Medulla oblongata (tissue), 1 donor: ENCODE results near the gene TAS1R2.

Experiments
- DNase-seq: peaks from one replicate; pipeline ENCODE4 v3.0.0-alpha.2; 2015; ENCODE audit errors: extremely low spot score

Gene TAS1R2

DNA sequence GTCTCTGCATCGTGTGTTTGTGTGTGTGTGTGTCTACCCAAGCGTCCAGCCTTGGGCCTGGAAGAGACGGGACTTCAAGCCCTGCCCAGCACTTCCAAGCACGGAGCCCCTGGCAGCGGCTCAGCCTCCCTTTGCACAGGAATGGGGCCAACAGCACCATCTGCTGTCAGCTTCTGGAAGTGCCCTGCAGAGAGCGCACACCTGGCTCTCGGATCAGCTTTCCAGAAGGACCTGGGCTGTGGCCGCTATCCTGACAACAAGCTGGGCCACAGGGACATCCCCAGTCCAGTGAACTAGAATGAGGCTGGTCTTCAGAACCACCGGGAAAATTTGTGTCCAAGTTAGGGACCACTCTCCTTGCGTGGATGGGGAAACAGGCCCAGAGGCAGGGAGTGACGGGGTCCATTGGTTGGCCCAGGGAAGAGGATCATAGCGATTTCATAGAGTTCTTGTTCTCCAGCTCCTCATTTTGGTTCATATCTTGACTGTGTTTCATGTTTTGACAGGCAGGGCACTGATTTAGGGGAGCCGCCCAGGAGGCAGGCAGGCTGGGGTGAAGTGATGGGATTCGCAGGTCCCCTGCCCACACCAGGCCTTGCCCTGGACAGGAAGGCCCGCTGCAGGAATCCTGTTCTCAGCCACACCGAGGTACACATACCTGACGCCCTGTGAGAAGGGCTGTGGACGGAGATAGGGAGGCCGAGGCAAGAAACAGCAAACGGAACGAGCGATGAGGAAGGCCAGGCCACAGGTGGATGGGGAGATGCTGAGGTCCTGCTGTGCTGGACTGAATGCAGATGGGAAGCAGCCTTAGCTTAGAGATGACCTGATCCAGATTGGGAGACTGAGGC lies 38.4 kb downstream of the TAS1R2 start:
- peak; percentile 71 for DNase-seq

DNA sequence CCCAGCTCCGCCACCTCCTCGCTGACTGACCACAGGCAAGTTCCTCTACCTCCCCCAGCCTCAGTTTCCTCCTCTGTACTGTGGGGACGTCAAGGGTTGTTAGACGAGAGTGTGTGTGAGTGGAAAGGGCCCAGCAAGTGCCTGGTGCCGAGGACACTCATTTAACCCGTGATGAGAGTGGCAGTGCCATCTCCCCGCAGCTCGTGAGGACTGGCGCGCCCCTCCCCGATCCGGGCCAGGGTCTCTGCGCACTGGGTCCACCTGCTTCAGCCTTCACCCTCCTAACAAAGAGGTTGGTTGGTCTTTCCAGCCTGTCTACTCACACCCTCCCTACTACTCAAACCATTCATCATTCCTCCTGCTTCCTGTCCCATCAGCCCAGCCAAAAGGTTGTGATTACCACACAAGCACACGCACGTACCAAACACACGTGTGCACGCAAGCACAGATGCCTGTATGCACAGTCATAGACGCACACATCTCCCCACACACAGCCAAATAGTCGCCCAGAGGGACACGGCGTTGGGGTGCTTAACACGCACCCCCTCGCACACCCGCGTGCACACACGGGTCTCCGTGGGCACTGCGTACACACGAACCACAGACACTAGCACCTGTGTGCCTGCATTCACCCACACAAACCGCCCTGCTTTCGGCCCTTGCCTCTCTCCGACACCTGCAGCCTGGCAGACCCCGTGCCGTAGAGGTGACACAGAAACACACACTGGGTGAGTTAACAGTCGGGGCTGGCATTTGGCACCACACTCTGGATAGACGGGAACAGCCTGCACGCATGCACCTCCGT lies 39.3 kb downstream of the TAS1R2 start:
- DNase-seq = no peak

DNA sequence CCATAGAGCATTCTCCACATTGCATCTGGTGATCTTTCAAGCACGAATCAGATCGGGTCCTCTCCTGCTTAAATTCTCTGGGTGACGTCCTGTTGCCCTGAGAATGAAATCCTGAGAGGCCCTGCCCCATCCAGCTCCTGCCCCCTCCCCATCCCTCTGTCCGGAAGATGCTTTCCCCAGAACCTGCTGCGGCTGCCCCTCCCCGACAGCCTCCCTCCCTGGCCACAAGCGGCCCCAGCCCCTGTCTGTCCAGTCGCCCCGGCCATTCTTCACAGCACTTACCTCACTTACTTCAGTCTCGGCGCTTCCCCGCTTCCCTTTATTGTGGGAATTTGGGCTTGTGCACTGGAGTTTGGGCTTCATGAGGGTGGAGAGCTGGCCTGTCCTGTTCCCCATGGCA lies 40.3 kb downstream of the TAS1R2 start:
- DNase-seq = no peak

DNA sequence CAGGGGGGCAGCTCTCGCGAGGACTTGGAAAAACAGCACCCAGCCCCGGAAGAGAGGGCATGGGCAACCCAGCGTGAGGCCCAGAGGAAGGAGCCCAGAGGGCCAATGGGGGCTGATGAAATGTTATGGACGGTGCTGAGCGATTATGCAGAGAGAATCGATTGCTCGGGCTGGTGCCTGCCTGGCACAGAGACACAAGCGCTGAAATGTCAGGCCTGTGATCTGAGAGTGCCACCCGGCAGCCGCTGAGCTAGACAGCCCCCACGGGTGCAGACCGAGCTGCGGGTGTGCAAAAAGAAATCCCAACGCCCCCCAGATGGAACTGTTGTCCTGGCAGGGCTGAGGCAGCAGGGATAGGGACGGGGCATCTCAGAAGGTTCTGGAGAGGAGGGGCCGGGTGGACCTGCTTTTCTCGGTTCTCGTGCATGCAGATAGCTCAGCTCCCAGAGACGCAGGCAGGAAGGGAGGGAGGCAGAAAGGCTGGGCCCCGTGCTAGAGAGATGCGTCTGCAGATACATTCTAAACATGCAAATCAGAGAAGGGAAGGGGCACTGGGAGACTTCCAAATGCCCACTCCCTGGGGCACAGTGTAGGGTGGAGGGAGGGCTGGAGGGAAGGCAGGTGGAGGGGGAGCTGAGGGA lies 41.5 kb downstream of the TAS1R2 start:
- no peak for DNase-seq

DNA sequence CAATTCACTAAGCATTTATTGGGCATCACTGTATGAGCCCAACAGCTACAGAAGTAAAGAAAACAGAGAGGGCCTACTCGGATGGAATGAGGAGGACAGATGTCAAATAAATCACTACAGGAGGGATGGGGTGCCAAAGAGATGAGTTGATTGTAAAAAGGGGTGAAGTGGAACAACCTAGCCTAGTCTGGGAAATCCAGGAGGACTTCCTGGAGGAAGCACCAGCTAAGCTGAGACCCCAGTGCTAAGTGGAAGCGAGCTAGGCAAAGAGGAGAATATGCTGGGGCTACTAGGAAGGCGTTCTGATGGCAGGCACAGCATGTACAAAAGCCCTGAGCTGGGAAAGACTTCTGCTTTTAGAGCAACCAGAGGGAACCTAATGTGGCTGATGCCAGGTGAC lies 42.1 kb downstream of the TAS1R2 start:
- DNase-seq = no peak

DNA sequence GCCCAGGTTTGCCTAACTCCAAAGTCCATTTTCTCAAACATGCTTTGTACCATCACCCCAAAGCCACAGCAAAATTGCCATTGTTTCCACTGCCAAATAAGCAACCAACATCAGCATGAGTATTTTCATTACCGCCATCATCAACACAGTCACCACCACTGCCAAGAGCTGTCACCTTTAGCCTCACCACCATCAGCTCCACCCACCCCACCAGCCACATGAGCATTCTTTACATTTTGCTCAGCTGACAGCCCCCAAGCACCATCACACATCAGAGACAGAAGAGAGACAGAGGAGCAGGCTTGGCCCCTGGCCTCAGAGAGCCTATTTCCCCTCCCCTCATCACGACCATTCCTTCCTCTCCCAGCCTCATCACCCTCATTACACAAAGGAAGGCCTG lies 42.7 kb downstream of the TAS1R2 start:
- no peak for DNase-seq

DNA sequence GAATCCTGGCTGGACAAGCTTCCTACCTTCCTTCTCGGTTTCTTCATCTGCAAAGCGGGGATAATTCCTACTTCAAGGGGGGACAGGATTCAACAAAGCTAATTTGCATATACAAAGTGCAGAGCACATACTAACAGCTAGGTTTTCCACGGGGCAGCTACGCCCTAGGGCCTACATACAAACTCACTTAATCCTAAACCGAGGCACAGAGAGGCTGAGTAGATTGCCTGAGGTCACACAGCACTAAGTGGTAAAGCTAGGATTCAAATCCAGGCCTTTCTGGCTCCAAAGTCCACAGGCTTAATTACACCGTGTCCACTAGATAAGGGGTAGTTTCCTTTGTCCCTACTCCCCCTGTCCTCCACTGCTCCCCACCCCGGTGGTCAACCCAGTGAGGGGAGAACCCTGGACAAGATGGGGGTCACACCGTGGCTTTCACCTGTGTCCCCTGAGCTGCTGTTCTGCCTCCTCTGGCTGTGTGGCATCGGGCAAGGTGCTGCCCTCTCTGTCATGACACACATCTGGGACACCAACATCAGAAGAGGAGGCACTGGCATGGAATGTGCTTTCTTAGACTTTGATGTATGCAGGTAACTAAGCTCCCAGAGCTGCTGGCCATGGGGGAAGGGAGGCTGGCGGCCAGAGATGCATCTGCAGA lies 44.5 kb downstream of the TAS1R2 start:
- no peak for DNase-seq

DNA sequence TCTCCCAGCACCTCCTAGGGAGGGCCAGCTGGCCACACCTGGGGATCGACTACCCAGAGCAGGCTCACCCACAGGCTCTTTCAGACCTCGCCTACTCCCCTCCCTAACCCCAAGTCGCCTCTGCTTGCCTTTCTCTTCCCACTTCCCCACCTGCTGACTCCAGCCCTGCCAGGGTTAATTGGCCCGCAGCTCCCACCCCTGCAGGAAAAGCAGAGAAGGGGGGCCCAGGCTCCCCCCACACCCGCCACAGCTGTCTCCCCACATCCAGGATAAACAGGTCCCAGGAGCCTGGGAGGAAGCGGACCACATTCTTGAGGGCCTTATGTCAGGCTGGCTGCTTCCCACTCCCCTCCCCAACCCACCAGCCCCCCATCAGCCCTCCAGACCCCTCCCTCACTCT lies 45.0 kb downstream of the TAS1R2 start:
- no peak for DNase-seq

DNA sequence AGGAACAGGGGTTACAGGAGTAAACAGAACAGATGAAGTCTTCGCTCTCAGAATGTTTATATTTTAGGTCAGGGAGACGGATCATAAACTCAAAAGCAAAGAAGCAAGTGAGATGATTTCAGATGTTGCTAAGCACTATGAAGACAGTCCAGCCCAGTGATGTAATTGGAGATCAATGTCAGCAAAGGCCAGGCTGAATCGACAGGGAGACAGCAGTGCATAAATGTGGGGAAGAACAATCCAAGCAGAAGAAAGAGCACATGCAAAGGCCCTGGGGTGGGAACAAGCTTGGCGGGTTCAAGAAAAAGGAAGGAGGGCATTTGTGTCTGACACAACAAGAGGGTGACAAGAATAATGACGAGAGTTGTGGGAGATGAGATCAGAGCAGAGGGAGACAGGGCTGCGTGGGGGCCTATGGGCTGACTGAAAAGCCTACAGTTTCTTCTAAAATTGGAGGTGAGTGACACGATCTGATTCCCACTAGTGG lies 47.0 kb downstream of the TAS1R2 start:
- DNase-seq = no peak

DNA sequence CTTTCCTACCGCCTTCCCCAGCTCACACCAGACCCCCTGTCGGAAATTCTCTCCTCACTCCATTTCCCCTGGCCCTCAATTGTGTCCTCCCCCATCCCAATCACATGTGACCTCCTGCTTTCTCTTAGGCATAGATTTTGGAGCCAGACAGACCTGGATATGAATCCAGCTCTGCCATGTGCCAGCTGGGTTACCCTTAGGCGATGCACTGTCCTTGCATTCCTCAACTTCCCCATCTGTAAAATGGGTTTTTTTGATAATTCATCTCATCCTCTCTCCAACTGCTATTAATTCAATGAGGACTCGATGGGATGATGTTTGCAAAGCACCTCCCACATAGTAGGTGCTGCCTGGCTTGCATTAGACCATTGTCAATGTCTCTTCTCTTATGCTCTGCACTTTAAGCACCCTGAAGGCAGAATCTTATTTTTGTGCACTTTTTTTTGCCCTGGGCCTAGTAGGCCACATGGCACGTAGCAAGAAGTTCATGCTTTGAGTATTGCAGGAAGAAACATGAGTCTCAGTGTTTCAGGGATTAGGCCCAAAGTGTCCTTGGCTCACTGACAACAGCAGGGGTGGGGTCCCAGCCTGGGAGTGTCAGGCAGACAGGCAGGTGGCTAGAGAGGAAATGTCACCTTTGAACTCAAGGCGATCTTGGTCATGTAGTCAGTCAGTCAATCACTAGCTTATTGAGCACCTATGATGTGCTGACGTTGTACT lies 47.6 kb downstream of the TAS1R2 start:
- DNase-seq = no peak

DNA sequence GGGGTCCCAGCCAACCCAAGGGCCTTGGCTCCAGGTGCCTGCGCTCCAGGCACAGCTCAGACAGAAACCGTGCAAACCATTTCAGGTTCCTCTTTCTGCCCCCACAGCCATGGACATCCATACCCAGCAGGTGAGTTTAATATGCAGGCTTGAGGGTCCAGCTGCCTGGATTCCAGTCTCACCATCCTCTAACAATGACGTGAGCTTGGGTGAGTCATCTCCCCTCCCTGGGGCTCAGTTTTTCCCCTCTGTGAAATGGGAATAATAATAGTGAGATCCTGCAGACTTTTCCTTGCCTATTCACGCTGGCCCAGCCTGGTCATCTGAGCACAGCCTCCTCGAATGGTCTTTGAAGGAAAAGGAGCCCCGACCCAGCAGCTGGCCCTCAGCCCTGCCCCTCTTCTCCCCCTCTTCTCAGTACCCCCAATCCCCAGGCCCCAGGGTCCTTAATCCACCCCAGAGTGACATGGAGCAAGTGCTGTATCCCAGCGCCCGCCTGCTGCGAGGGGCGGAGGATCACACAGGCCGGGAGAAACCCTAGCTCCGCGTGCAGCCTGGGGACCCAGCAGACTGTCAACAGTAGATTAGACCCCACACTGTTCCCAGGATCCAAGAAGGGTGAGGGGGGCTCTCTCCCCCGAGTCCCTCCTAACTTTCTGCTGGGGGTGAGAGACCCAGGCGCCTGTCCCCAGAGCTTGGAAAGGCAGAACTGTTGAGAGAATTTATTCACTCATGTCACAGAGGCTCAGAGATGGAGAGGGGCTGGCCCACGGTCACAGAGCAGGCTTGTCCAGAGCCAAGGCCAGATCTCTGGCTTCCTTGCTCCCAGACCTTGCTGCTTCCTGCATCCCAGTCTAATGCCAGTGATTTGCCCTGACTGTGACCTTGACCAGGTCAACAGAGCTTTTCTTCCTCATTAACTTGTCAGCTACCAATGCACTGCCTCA lies 49.2 kb downstream of the TAS1R2 start:
- no peak for DNase-seq

DNA sequence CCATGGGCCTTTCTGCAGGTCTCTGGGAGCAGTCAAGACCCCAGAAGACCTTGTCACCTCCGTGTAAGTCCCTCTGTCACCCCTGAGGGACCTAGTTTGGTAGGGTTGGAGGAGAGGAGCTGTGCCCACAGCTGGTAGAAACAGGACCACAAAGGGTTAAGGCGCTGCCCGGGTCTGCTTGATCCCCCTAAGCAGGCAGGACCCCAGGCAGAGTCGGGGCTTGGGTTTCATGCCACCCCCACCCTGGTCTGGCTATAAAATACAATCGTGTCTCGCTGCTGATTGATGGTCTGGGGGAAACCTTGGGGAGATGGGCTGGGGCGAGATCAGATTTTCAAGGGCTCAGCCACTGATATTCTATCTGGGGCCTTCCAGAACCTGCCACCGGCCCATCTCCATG lies 50.9 kb downstream of the TAS1R2 start:
- no peak for DNase-seq

DNA sequence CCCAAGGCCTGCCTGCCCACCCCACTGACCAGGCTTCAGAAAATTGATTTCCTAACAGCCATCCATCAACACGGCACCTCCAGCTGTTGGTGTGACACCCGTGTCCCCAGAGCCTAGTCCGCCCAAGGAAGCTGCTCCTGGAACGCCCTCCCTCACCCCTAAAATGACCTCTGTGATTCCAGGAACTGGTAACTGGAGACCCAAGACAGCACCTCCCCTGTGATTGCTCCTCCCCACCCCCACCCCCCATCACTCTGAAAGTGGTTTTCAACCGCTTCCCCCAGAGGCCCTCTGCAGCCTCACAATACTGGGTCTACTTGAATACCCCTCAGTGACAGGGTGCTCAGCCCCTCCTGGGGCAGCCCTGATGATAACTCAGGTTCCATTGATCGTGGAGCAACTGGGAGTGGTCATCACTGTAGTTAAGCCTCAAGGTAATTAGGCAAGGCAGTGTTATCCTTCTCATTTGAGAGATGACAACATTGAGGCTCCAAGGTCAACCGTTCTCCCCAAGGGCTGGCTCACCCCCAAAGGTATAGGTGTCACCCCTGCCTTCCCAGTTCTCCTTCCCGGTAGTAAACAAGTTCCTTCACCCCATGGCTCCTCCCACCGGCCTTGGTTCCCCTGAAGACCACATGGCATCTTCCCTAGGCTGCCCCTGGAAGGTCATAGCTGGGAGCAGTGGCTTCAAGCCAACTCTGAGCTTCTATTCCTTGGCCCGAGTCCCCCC lies 52.0 kb downstream of the TAS1R2 start:
- DNase-seq = no peak

DNA sequence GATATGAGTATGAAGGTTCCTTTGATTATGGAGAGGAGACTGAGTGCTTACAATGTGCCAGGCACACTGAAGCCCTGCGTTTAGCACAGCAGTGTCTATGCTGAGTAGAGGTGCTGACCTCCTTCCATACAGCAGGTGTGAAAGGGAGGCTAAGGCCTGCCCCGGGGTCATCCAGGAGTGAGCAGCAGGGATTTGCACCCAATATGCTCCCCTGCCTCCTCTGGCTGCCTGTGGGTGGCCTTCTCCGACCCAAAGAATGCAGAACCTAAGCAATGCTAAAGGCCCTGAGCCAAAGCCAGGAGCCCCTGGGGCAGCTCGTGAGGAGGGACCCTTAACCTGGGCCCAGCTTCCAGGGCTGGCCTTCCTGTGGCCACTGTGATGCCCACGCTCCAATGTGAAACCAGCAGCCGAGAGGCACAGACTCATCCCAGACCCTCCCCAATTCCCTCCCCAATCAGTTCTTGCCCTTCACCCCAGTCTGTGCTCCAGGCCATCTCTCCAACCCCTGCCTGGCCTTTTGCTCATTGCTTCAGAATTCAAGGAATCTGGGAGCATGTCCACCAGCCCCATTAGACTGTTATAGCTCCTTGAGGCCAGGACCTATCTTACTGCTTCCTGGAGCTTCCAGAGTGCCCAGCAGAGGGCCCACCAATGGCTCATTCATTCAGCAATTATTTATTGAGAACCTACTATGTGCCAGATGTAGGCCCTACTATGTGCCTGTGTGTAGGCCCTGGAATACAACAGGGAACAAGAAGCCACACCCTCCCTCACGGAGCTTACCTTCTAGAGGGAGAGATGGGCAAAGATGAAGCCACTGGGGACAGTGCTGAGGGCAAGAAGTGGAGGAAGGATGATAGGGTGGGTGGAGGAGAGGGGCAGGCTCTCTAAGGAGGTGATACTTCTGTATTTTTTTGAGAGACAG lies 53.3 kb downstream of the TAS1R2 start:
- no peak for DNase-seq

DNA sequence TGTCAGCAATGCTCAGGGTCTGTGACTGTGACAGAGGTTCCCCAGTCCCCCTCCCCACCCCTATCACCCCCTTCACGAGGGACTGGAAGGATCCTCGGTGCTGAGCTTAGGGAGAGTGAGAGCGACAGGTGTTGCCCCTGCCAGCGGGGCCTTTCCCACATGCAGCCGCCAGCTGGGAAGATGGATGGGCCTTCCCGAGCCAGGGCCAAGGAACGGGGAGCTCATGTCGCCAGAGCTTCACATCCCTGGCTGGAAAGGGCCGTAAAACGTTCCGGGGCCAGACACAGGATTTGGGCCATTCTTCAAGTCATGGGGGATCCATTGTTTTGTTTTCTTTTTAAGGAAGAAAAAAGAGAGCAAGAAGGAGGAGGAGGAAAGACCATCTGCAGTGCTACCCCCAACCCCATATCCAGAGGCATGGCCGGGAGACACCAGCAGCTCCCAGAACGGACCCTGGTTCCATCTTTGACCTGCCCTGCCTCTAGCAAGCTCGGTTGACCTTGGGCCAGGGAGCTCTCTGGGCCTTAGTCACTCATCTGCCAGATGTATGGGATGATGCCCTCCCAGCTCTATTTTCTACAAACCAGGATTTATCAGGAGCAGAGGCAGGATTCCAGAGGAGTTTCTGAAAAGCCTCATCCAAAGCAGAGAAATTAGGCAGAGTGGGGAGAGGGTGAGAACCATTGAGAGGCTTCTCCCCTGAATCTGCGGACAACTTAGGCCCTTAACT lies 54.1 kb downstream of the TAS1R2 start:
- no peak for DNase-seq

DNA sequence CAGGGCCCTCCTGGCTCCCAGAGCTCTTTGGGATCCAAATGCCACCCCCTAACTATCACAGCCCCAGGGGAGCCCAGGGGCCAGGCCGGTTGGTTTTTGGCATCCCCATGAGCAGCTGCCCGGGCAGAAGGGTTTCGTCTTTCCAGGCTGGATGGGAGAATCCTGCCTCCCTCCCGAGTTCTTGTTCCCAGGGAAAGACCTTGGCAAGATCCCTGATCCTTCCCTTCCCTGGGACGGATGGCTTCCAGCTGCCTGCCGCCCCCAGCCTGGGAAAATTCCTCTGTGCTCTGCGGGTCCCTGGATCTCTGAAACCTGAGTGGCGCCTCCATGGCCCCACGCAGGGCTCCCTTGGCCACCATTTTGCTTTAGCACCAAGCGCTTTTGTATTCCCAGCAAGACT lies 55.6 kb downstream of the TAS1R2 start:
- no peak for DNase-seq

DNA sequence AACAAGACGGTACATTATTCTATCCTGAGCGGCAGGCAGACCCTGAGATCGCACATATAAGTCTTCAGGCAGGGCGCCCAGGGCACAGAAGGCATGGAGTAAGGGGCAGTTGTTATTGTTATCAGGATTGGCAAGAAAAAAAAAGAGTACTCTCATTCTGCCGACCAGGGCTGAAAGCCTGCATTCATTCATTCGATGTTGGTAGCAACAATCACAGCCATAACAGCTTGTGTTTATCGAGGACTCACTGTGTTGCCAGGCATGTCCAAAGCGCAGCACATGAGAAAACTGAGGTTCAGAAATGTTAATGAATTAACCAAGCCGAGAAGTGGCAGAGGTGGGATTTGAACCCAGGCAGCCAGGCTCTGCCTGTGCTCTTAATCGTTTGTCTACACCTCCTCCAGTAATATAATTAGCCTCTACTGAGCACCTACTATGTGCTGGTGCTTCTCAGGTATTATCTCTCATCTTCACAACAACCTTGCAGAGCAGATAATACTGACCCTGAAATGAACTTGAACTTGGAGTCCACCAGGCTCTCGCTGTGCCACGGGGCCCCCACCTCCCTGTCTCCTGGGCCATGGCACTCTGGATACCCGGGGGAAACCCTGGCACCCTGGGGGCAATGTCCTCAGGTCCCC lies 56.2 kb downstream of the TAS1R2 start:
- DNase-seq = no peak
